ENCODE results near the gene MTHFD2.

GRCh38 chr2:74212702-74213410 lies 14.4 kb downstream of the MTHFD2 start:
- TF ChIP-seq CTCF (conservative IDR thresholded peaks at IDR 0.05 in 1 of 2, IDR thresholded peaks at IDR 0.05 in 1 of 2; ENCODE audit: extremely low read depth in 1 of 2, insufficient read depth in 1 of 2, low read depth in 1 of 2, low read length in 2 of 2) = no peak
- TF ChIP-seq EZH2 (IDR thresholded peaks at IDR 0.05; ENCODE audit: borderline replicate concordance, low read length) = no peak

All from mammary epithelial cell (primary cell).